A673 (cell line): ENCODE measurements around the gene ZNF416. TPM values are rescaled to one million over a fixed set of nuclear protein-coding genes. Genes with fewer than 3 reads are reported as not detected.

Experiments used
- BruUV-seq: library from RNA; stranded (reverse); fragments of 400-500 nt; replicated peaks from 2 replicates; lab custom pipeline; 2021; lab: Mats Ljungman, UMichigan
- CTCF ChIA-PET: fragments of 300-600 bp; sonication (Branson Sonifier 250); formaldehyde crosslinking; loops from one replicate; lab custom pipeline; 2022; ENCODE audit warnings: antibody characterized with exemption; lab: Charles Lee
- POLR2A ChIA-PET: fragments of 300-600 bp; sonication (Branson Sonifier 250); formaldehyde crosslinking; loops from one replicate; lab custom pipeline; 2022; ENCODE audit warnings: antibody characterized with exemption; ENCODE audit not compliant: low non-redundant PET; lab: Charles Lee
- DNase-seq: peaks from one replicate; pipeline ENCODE4 v3.0.0-alpha.2; 2015; ENCODE audit warnings: low spot score
- H3K27ac ChIP-seq: fragments of 200-600 bp; sonication (generic); 2 replicates; pipeline ENCODE4 v1.5.1; 2016; ENCODE audit warnings: mixed run types, low read depth, mild to moderate bottlenecking, mixed read lengths, antibody characterized with exemption, low read length; ENCODE audit not compliant: poor library complexity, severe bottlenecking
- H3K27me3 ChIP-seq: fragments of 200-600 bp; sonication (generic); replicated peaks from 2 replicates; pipeline ENCODE4 v1.6.1; 2017; ENCODE audit warnings: mixed run types, low read depth, mild to moderate bottlenecking, mixed read lengths, antibody characterized with exemption, low read length; ENCODE audit not compliant: insufficient read depth, poor library complexity
- H3K36me3 ChIP-seq: fragments of 200-600 bp; sonication (generic); 2 replicates; pipeline ENCODE4 v1.6.1; 2016; ENCODE audit warnings: mixed run types, mild to moderate bottlenecking, mixed read lengths, antibody characterized with exemption, low read length; ENCODE audit not compliant: insufficient read depth, poor library complexity, severe bottlenecking
- H3K4me1 ChIP-seq: fragments of 200-600 bp; sonication (generic); 2 replicates; pipeline ENCODE4 v1.6.1; 2017; ENCODE audit warnings: mixed run types, mild to moderate bottlenecking, mixed read lengths, antibody characterized with exemption, low read length; ENCODE audit not compliant: insufficient read depth, poor library complexity, severe bottlenecking
- H3K4me3 ChIP-seq: fragments of 200-600 bp; sonication (generic); 2 replicates; pipeline ENCODE4 v1.5.1; 2016; ENCODE audit warnings: low read depth, mixed run types, mild to moderate bottlenecking, mixed read lengths, low read length; ENCODE audit not compliant: poor library complexity, severe bottlenecking
- H3K9me3 ChIP-seq: fragments of 200-600 bp; sonication (generic); 2 replicates; pipeline ENCODE4 v1.6.1; 2016; ENCODE audit warnings: mixed run types, low read depth, mild to moderate bottlenecking, mixed read lengths, antibody characterized with exemption, low read length; ENCODE audit not compliant: poor library complexity, severe bottlenecking
- EZH2 ChIP-seq: fragments of 200-600 bp; sonication (generic); IDR thresholded peaks from 2 replicates; pipeline ENCODE4 v1.6.1; 2017; ENCODE audit warnings: borderline replicate concordance, low read depth, mild to moderate bottlenecking, mixed read lengths, antibody characterized with exemption, low read length; ENCODE audit not compliant: poor library complexity, severe bottlenecking
- intact Hi-C: fragments of 100-400 bp; cut with micrococcal nuclease; formaldehyde crosslinking; loops from one replicate; pipeline ENCODE4 v1.10.0; 2022; ENCODE audit not compliant: unreplicated experiment
- total RNA-seq: library from RNA; stranded (reverse); gene quantifications from 2 replicates; pipeline ENCODE4 v1.2.3, GENCODE V29; 2021
- TF ChIP-seq, protein P1 (sequence below): fragments of 300-800, 200-600 bp; sonication (generic); conservative IDR thresholded peaks from 2 replicates; pipeline ENCODE4 v1.5.1; 2017; ENCODE audit warnings: low read depth, mild to moderate bottlenecking, antibody characterized with exemption, low read length, moderate library complexity, mixed read lengths

ZNF416 gene
- total RNA-seq, 1 experiment from 2014 or later: 6.8 TPM

DNA sequence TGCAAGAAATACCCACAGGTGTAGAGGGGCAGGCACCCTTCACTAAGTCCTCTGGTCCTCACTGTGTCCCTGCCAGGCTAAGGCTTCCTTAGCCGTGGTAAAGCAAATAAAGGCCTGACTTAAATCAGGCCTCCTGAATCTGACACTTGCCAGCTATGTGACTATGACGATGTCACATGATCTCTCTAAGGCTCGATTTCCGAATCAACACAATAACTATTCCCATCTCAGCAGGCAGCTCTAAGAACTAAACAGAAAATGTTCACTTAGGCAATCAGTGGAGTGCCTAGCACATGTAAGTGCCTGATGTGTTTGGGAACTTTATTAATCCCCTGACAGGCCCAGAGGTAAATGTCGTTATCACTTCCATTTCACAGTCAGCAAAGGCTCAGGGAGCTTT, 21.1 kb downstream of the ZNF416 start:
- intact Hi-C loops: loop anchor here (10.0 kb wide), 1 partner anchor 597 kb away; the partner anchor contains the start of gene ZNF329
- no peaks in the 10 kb centered on the region for H3K27me3 ChIP-seq
- POLR2A ChIA-PET: interaction anchor here (0.6 kb wide), 1 partner anchor 128 kb away, joined by 3 read pairs; no protein-coding TSS in a partner anchor
- CTCF ChIA-PET: no interaction called here
- no peak overlapping the region for H3K27ac ChIP-seq
- H3K4me3 ChIP-seq: no peak overlapping the region
- H3K36me3 ChIP-seq: peaks cover 27% of the 10 kb centered on the region
- H3K9me3 ChIP-seq: peaks cover 36% of the 10 kb centered on the region
- no peak for TF ChIP-seq EZH2
- TF ChIP-seq, protein P1, sequence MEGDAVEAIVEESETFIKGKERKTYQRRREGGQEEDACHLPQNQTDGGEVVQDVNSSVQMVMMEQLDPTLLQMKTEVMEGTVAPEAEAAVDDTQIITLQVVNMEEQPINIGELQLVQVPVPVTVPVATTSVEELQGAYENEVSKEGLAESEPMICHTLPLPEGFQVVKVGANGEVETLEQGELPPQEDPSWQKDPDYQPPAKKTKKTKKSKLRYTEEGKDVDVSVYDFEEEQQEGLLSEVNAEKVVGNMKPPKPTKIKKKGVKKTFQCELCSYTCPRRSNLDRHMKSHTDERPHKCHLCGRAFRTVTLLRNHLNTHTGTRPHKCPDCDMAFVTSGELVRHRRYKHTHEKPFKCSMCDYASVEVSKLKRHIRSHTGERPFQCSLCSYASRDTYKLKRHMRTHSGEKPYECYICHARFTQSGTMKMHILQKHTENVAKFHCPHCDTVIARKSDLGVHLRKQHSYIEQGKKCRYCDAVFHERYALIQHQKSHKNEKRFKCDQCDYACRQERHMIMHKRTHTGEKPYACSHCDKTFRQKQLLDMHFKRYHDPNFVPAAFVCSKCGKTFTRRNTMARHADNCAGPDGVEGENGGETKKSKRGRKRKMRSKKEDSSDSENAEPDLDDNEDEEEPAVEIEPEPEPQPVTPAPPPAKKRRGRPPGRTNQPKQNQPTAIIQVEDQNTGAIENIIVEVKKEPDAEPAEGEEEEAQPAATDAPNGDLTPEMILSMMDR: no peak
- H3K4me1 ChIP-seq: no peaks in the 10 kb centered on the region
- BruUV-seq: no TSS peak
- DNase-seq: no peak

DNA sequence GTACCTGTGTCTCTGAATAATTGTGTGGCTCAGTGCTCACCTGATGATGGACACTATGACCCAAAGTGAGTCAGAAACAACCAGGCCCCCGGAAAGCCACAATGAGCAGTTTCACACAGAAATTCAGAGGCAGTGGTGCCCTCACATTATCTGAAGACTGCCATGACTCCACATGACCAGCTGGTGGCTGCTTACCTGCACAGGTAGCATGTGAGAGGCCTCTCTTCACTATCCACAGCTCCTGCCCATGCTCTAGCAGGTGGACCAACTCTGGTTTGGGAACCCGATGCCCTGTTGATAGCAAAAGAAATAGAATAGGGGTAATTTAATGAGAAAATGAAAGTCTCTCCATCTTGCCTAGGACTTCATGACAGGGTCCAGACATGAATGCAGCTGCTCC, 26.3 kb downstream of the ZNF416 start:
- BruUV-seq: no TSS peak
- peaks cover 79% of the 10 kb centered on the region for H3K36me3 ChIP-seq

DNA sequence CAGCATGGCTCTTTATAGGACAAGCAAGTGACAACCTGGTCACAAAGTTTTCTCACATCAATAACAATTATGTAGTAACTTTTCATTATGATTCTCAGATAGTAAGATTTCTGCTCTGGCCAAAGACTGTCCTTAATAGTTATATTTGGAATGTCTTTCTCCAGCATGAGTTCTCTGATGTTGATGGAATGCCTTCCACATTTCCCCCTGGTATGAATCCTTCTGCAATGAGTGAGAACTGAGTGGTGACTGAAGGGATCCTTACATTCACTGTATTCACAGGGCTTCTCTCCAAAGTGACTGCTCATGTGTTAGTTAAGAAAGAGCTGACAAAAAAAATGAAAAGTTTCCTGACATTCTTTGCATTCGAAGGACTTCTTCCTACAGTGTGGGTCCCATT, 32.2 kb downstream of the ZNF416 start:
- no peak overlapping the region for H3K27ac ChIP-seq
- BruUV-seq: no TSS peak
- peaks cover 87% of the 10 kb centered on the region for H3K9me3 ChIP-seq
- intact Hi-C loops: no loop called here
- ChIA-PET POLR2A (no interaction called here), CTCF (no interaction called here)
- H3K27me3 ChIP-seq: no peaks in the 10 kb centered on the region
- no peak for DNase-seq
- no peaks in the 10 kb centered on the region for H3K4me1 ChIP-seq
- H3K36me3 ChIP-seq: peaks cover 93% of the 10 kb centered on the region
- H3K4me3 ChIP-seq: no peak overlapping the region
- TF ChIP-seq, protein P1: no peak
- TF ChIP-seq EZH2: no peak

More for the DNA sequence above, 26.3 kb downstream of the ZNF416 start:
- H3K4me1 ChIP-seq: no peaks in the 10 kb centered on the region
- H3K9me3 ChIP-seq: peaks cover 42% of the 10 kb centered on the region
- no peak for TF ChIP-seq EZH2
- TF ChIP-seq, protein P1: no peak
- no peak overlapping the region for H3K27ac ChIP-seq
- ChIA-PET POLR2A (no interaction called here), CTCF (no interaction called here)
- intact Hi-C loops: loop anchor here (10.0 kb wide), 1 partner anchor 602 kb away; the partner anchor contains the start of gene ZNF329
- H3K4me3 ChIP-seq: no peak overlapping the region
- no peak for DNase-seq
- H3K27me3 ChIP-seq: no peaks in the 10 kb centered on the region
